IMR-90 (cell line): ENCODE data around the gene EHBP1. TPM values are rescaled to one million over a fixed set of nuclear protein-coding genes. Genes with fewer than 3 reads are reported as not detected.

ENCODE experiments used
- ATAC-seq: fragments of 200-7000 bp; cut with Tn5 transposase; 2 replicates; pipeline ENCODE4 v1.9.1; 2020; ENCODE audit warnings: low read depth, mild to moderate bottlenecking, moderate library complexity
- BruUV-seq: library from RNA; stranded (reverse); fragments of 400-500 nt; replicated peaks from 2 replicates; lab custom pipeline; 2021; lab: Mats Ljungman, UMichigan
- CTCF ChIA-PET: fragments of 300-600 bp; formaldehyde crosslinking; extraction: SDS; loops from one replicate; lab custom pipeline; 2021; ENCODE audit warnings: antibody characterized with exemption; lab: Yijun Ruan, JAX
- POLR2A ChIA-PET: fragments of 300-600 bp; sonication (Branson Sonifier 250); formaldehyde crosslinking; loops from one replicate; lab custom pipeline; 2022; ENCODE audit warnings: antibody characterized with exemption; ENCODE audit not compliant: unreplicated experiment; lab: Charles Lee
- DNase-seq: peaks from one replicate; pipeline ENCODE4 v3.0.0; 2013
- H2AFZ ChIP-seq: replicated peaks from 2 replicates; pipeline ENCODE3; 2013; ENCODE audit warnings: low read length, mild to moderate bottlenecking; ENCODE audit not compliant: poor library complexity
- H2AK5ac ChIP-seq: 2 replicates; pipeline ENCODE4 v1.6.1; 2013; ENCODE audit warnings: low read depth, low read length, inconsistent platforms
- H2AK9ac ChIP-seq: replicated peaks from 2 replicates; pipeline ENCODE3; 2013; ENCODE audit warnings: mild to moderate bottlenecking, low read depth, low read length, moderate library complexity; ENCODE audit not compliant: poor library complexity
- H2BK120ac ChIP-seq: 2 replicates; pipeline ENCODE4 v1.6.1; 2013; ENCODE audit warnings: low read depth, low read length, inconsistent platforms
- H2BK15ac ChIP-seq: 3 replicates; pipeline ENCODE4 v1.6.1; 2013; ENCODE audit warnings: low read depth, low read length, inconsistent platforms
- H2BK20ac ChIP-seq: 2 replicates; pipeline ENCODE4 v1.6.1; 2013; ENCODE audit warnings: low read depth, mild to moderate bottlenecking, inconsistent platforms, low read length, moderate library complexity
- H2BK5ac ChIP-seq: 2 replicates; pipeline ENCODE4 v1.6.1; 2013; ENCODE audit warnings: mild to moderate bottlenecking, low read depth, low read length, inconsistent platforms; ENCODE audit not compliant: poor library complexity, severe bottlenecking
- H3K14ac ChIP-seq: replicated peaks from 2 replicates; pipeline ENCODE4 v1.6.1; 2013; ENCODE audit warnings: low read depth, low read length, inconsistent platforms
- H3K18ac ChIP-seq: 2 replicates; pipeline ENCODE4 v1.6.1; 2013; ENCODE audit warnings: low read depth, low read length, control low read depth
- H3K23ac ChIP-seq: 2 replicates; pipeline ENCODE4 v1.6.1; 2013; ENCODE audit warnings: low read depth, low read length, inconsistent platforms
- H3K27ac ChIP-seq: 2 replicates; pipeline ENCODE4 v1.5.1; 2013; ENCODE audit warnings: mild to moderate bottlenecking, control low read depth, low read length; ENCODE audit not compliant: insufficient read depth
- H3K27me3 ChIP-seq: 2 replicates; pipeline ENCODE4 v1.6.1; 2013; ENCODE audit warnings: low read length; ENCODE audit not compliant: control insufficient read depth, insufficient read depth
- H3K36me3 ChIP-seq: 2 replicates; pipeline ENCODE4 v1.6.1; 2013; ENCODE audit warnings: low read length, mixed read lengths; ENCODE audit not compliant: control insufficient read depth, insufficient read depth
- H3K4ac ChIP-seq: 2 replicates; pipeline ENCODE4 v1.6.1; 2013; ENCODE audit warnings: low read depth, low read length, inconsistent platforms
- H3K4me1 ChIP-seq: 2 replicates; pipeline ENCODE4 v1.6.1; 2013; ENCODE audit warnings: low read length, mixed read lengths; ENCODE audit not compliant: control insufficient read depth, insufficient read depth
- H3K4me2 ChIP-seq: 2 replicates; pipeline ENCODE4 v1.6.1; 2013; ENCODE audit warnings: low read depth, mild to moderate bottlenecking, control low read depth, low read length, moderate library complexity
- H3K4me3 ChIP-seq: 2 replicates; pipeline ENCODE4 v1.5.1; 2013; ENCODE audit warnings: low read depth, mild to moderate bottlenecking, control low read depth, low read length, moderate library complexity; ENCODE audit not compliant: insufficient read depth
- H3K56ac ChIP-seq: 2 replicates; pipeline ENCODE4 v1.6.1; 2013; ENCODE audit warnings: low read length, inconsistent platforms; ENCODE audit not compliant: insufficient read depth; ENCODE audit errors: extremely low read depth
- H3K79me1 ChIP-seq, 2 experiments: 2 replicates each; pipeline ENCODE4 v1.6.1; 2013; ENCODE audit warnings: low read length in 2 of 2, inconsistent platforms in 1 of 2, low read depth in 1 of 2
- H3K9ac ChIP-seq: 2 replicates; pipeline ENCODE4 v1.6.1; 2013; ENCODE audit warnings: low read depth, low read length, control low read depth
- H3K9me1 ChIP-seq: 2 replicates; pipeline ENCODE4 v1.6.1; 2013; ENCODE audit warnings: low read length, inconsistent platforms; ENCODE audit not compliant: insufficient read depth
- H3K9me3 ChIP-seq: 2 replicates; pipeline ENCODE4 v1.6.1; 2013; ENCODE audit warnings: low read length; ENCODE audit not compliant: control insufficient read depth, insufficient read depth
- H4K20me1 ChIP-seq: 2 replicates; pipeline ENCODE4 v1.6.1; 2013; ENCODE audit warnings: low read length, inconsistent platforms; ENCODE audit not compliant: insufficient read depth
- H4K5ac ChIP-seq: 2 replicates; pipeline ENCODE4 v1.6.1; 2013; ENCODE audit warnings: mild to moderate bottlenecking, low read depth, low read length, control low read depth
- H4K8ac ChIP-seq, 2 experiments: 2 replicates each; pipeline ENCODE4 v1.6.1; 2013; ENCODE audit warnings: low read depth in 2 of 2, low read length in 2 of 2, control low read depth in 1 of 2, inconsistent platforms in 1 of 2
- H4K91ac ChIP-seq: 2 replicates; pipeline ENCODE4 v1.6.1; 2013; ENCODE audit warnings: low read depth, low read length, inconsistent platforms; ENCODE audit not compliant: insufficient read depth
- BHLHE40 ChIP-seq: fragments of 150-350 bp; IDR thresholded peaks from 2 replicates; pipeline ENCODE4 v1.6.1; 2016; ENCODE audit warnings: mild to moderate bottlenecking, low read depth, low read length
- CEBPB ChIP-seq: IDR thresholded peaks from 2 replicates; pipeline ENCODE4 v1.6.1; 2012; ENCODE audit warnings: low read depth, low read length, improper control_type of control experiment
- CHD1 ChIP-seq: IDR thresholded peaks from 2 replicates; pipeline ENCODE4 v1.6.1; 2012; ENCODE audit warnings: low read depth, low read length, improper control_type of control experiment
- CTCF ChIP-seq: conservative IDR thresholded peaks from 2 replicates; pipeline ENCODE4 v1.5.1; 2012; ENCODE audit warnings: mild to moderate bottlenecking, low read depth, low read length, improper control_type of control experiment
- ELK1 ChIP-seq: fragments of 150-350 bp; IDR thresholded peaks from 2 replicates; pipeline ENCODE4 v1.6.1; 2016; ENCODE audit warnings: low read depth, mild to moderate bottlenecking, low read length, moderate library complexity, borderline replicate concordance
- FOS ChIP-seq: fragments of 150-350 bp; IDR thresholded peaks from 2 replicates; pipeline ENCODE4 v1.6.1; 2016; ENCODE audit warnings: low read depth, low read length
- MAFK ChIP-seq: IDR thresholded peaks from 2 replicates; pipeline ENCODE4 v1.6.1; 2012; ENCODE audit warnings: low read depth, low read length, improper control_type of control experiment
- MAZ ChIP-seq: IDR thresholded peaks from 2 replicates; pipeline ENCODE4 v1.6.1; 2012; ENCODE audit warnings: low read depth, mild to moderate bottlenecking, low read length, improper control_type of control experiment, moderate library complexity, borderline replicate concordance
- MXI1 ChIP-seq: IDR thresholded peaks from 2 replicates; pipeline ENCODE4 v1.6.1; 2012; ENCODE audit warnings: low read depth, mild to moderate bottlenecking, low read length, moderate library complexity, borderline replicate concordance
- NFE2L2 ChIP-seq: fragments of 150-350 bp; IDR thresholded peaks from 2 replicates; pipeline ENCODE4 v1.6.1; 2016; ENCODE audit warnings: low read depth, mild to moderate bottlenecking, low read length
- POLR2A ChIP-seq: IDR thresholded peaks from 2 replicates; pipeline ENCODE4 v1.6.1; 2012; ENCODE audit warnings: mild to moderate bottlenecking, low read depth, low read length
- RAD21 ChIP-seq: IDR thresholded peaks from 2 replicates; pipeline ENCODE4 v1.6.1; 2012; ENCODE audit warnings: low read length, improper control_type of control experiment
- RCOR1 ChIP-seq: IDR thresholded peaks from 2 replicates; pipeline ENCODE4 v1.6.1; 2012; ENCODE audit warnings: mild to moderate bottlenecking, low read length, improper control_type of control experiment; ENCODE audit not compliant: insufficient replicate concordance
- RFX5 ChIP-seq: IDR thresholded peaks from 2 replicates; pipeline ENCODE4 v1.8.0; 2012; ENCODE audit warnings: low read depth, mild to moderate bottlenecking, low read length, moderate library complexity
- SMC3 ChIP-seq: fragments of 150-350 bp; IDR thresholded peaks from 2 replicates; pipeline ENCODE4 v1.6.1; 2016; ENCODE audit warnings: low read depth, mild to moderate bottlenecking, antibody characterized with exemption, low read length, moderate library complexity
- USF2 ChIP-seq: fragments of 150-350 bp; IDR thresholded peaks from 2 replicates; pipeline ENCODE4 v1.6.1; 2017; ENCODE audit warnings: mild to moderate bottlenecking, antibody characterized with exemption, low read length, low read depth
- WGBS, 2 experiments: methylation state at CpG; one replicate each; pipeline versions ENCODE4 v1.1.5 to v1.1.7; 2013; ENCODE audit warnings: missing lambda C conversion rate in 2 of 2; ENCODE audit not compliant: insufficient read length in 1 of 2; ENCODE audit errors: extremely low coverage in 2 of 2; 5-methylcytosine and 5-hydroxymethylcytosine counted together
- dilution Hi-C: fragments of 300-500 bp; cut with HindIII; formaldehyde crosslinking; loops from one replicate; pipeline ENCODE4 v1.14.3; 2018; ENCODE audit warnings: low sequenced_read_pairs; ENCODE audit not compliant: unreplicated experiment
- in situ Hi-C: fragments of 300-500 bp; cut with MboI; formaldehyde crosslinking; loops from 3 replicates; pipeline ENCODE4 v1.14.3; 2019; ENCODE audit warnings: low sequenced_read_pairs, inconsistent platforms, mixed read lengths
- intact Hi-C: fragments of 100-400 bp; cut with micrococcal nuclease; formaldehyde crosslinking; loops from 2 replicates; pipeline ENCODE4 v1.10.0; 2022
- polyA plus RNA-seq, 3 experiments: library from polyadenylated mRNA; depleted of rRNA; stranded (reverse); fragments of >200 nt; gene quantifications; 2 replicates each; pipeline ENCODE4 v1.2.3, GENCODE V29; 2012; ENCODE audit warnings: low replicate concordance in 1 of 3
- total RNA-seq: library from RNA; depleted of rRNA; stranded (reverse); fragments of >200 nt; gene quantifications from 2 replicates; pipeline ENCODE4 v1.2.3, GENCODE V29; 2012

EHBP1 gene
- total and polyA plus RNA-seq, 2 of the 4 experiments (the other 2 are of a cell fraction): 28.3 to 44.4 TPM

GRCh38 chr2:62691186-62691585, 14.3 kb upstream of the EHBP1 start:
- Histone ChIP-seq H4K91ac (no peak overlapping the region), H3K4me3 (no peak overlapping the region), H2BK120ac (no peak overlapping the region), H4K20me1 (no peaks in the 10 kb centered on the region), H2BK15ac (no peak overlapping the region), H2AK9ac (no peak overlapping the region), H2BK5ac (no peak overlapping the region), H4K8ac (no peak overlapping the region), H3K18ac (no peak overlapping the region), H3K27me3 (no peaks in the 10 kb centered on the region), H3K56ac (no peak overlapping the region), H2BK20ac (no peak overlapping the region), H2AK5ac (no peak overlapping the region), H3K4me1 (no peaks in the 10 kb centered on the region), H3K79me1 (no peaks in the 10 kb centered on the region), H3K27ac (no peak overlapping the region), H3K4ac (no peak overlapping the region), H4K5ac (no peak overlapping the region), H3K36me3 (no peaks in the 10 kb centered on the region), H3K9me1 (no peaks in the 10 kb centered on the region), H2AFZ (no peak overlapping the region), H3K14ac (no peak overlapping the region), H3K4me2 (no peak overlapping the region), H3K9ac (no peak overlapping the region), H3K9me3 (no peaks in the 10 kb centered on the region), H3K23ac (no peak overlapping the region)
- ATAC-seq (no peak), DNase-seq (no peak)
- no peak for TF ChIP-seq POLR2A
- no peak for TF ChIP-seq RAD21
- no peak for TF ChIP-seq RCOR1
- TF ChIP-seq CEBPB: no peak
- TF ChIP-seq BHLHE40: no peak
- no peak for TF ChIP-seq CHD1
- no peak for TF ChIP-seq CTCF
- TF ChIP-seq SMC3: no peak
- no peak for TF ChIP-seq USF2
- TF ChIP-seq NFE2L2: no peak
- TF ChIP-seq MAFK: no peak
- TF ChIP-seq MXI1: no peak
- no peak for TF ChIP-seq ELK1
- no peak for TF ChIP-seq RFX5
- TF ChIP-seq FOS: no peak
- TF ChIP-seq MAZ: no peak
- no TSS peak for BruUV-seq
- WGBS, 2 experiments: 60% methylated on average over 1 of the region's 2 CpGs; no CpG with 5 or more reads in 1 of the 2 experiments
- in situ Hi-C loops: no loop called here
- ChIA-PET POLR2A (no interaction called here), CTCF (no interaction called here)
- intact Hi-C loops: no loop called here
- dilution Hi-C loops: no loop called here
